GM23338 (cell line): ENCODE data around the gene NABP1. TPM values are rescaled to one million over a fixed set of nuclear protein-coding genes. Genes with fewer than 3 reads are reported as not detected.

Source experiments
- ATAC-seq: fragments of 200-7000 bp; cut with Tn5 transposase; 3 replicates; pipeline ENCODE4 v1.9.1; 2020
- DNase-seq: peaks from one replicate; pipeline ENCODE4 v3.0.0-alpha.2; 2015; ENCODE audit warnings: low spot score
- H2AFZ ChIP-seq: fragments of 200-600 bp; sonication (generic); 2 replicates; pipeline ENCODE4 v1.8.0; 2016; ENCODE audit warnings: antibody characterized with exemption, mild to moderate bottlenecking, moderate library complexity
- H3F3A ChIP-seq: fragments of 200-600 bp; sonication (generic); replicated peaks from 2 replicates; pipeline ENCODE4 v1.8.0; 2017; ENCODE audit warnings: antibody characterized with exemption, mixed run types, low read depth
- H3K27ac ChIP-seq: fragments of 200-600 bp; sonication (generic); 2 replicates; pipeline ENCODE4 v1.6.1; 2016; ENCODE audit warnings: low read depth
- H3K27me3 ChIP-seq: fragments of 200-600 bp; sonication (generic); 2 replicates; pipeline ENCODE4 v1.8.0; 2016; ENCODE audit warnings: mild to moderate bottlenecking, mixed run types, moderate library complexity; ENCODE audit not compliant: insufficient read depth
- H3K36me3 ChIP-seq: fragments of 200-600 bp; sonication (generic); 2 replicates; pipeline ENCODE4 v1.8.0; 2016; ENCODE audit warnings: mild to moderate bottlenecking; ENCODE audit not compliant: insufficient read depth
- H3K4me1 ChIP-seq: fragments of 200-600 bp; sonication (generic); 2 replicates; pipeline ENCODE4 v1.8.0; 2016; ENCODE audit warnings: mild to moderate bottlenecking, moderate library complexity; ENCODE audit not compliant: insufficient read depth
- H3K4me2 ChIP-seq: fragments of 200-600 bp; sonication (generic); 2 replicates; pipeline ENCODE4 v1.7.1; 2017; ENCODE audit warnings: mixed run types
- H3K4me3 ChIP-seq: fragments of 200-600 bp; sonication (generic); 2 replicates; pipeline ENCODE4 v1.6.1; 2016; ENCODE audit warnings: mixed run types
- H3K79me2 ChIP-seq: fragments of 200-600 bp; sonication (generic); replicated peaks from 2 replicates; pipeline ENCODE4 v1.8.0; 2017; ENCODE audit warnings: mild to moderate bottlenecking; ENCODE audit not compliant: insufficient read depth
- H3K9me2 ChIP-seq: fragments of 200-600 bp; sonication (generic); 2 replicates; pipeline ENCODE4 v1.8.0; 2017; ENCODE audit not compliant: insufficient read depth
- H4K20me1 ChIP-seq: fragments of 200-600 bp; sonication (generic); replicated peaks from 2 replicates; pipeline ENCODE4 v1.8.0; 2017; ENCODE audit warnings: mild to moderate bottlenecking; ENCODE audit not compliant: insufficient read depth
- H3K27ac Mint-ChIP-seq: 2 replicates; pipeline ENCODE4 v1.8.0; 2020; ENCODE audit warnings: inconsistent platforms, mild to moderate bottlenecking, moderate library complexity, mixed read lengths
- H3K27me3 Mint-ChIP-seq: 3 replicates; pipeline ENCODE4 v1.8.0; 2022; ENCODE audit warnings: low read depth, mild to moderate bottlenecking, moderate library complexity, mixed read lengths, inconsistent platforms; ENCODE audit not compliant: insufficient read depth, poor library complexity
- H3K36me3 Mint-ChIP-seq: 3 replicates; pipeline ENCODE4 v1.8.0; 2021; ENCODE audit warnings: low read depth, mild to moderate bottlenecking, inconsistent platforms, moderate library complexity, mixed read lengths
- H3K4me1 Mint-ChIP-seq: 3 replicates; pipeline ENCODE4 v1.8.0; 2020; ENCODE audit warnings: mild to moderate bottlenecking, inconsistent platforms, mixed read lengths
- H3K4me3 Mint-ChIP-seq: 3 replicates; pipeline ENCODE4 v1.8.0; 2021; ENCODE audit warnings: moderate library complexity, mild to moderate bottlenecking, inconsistent platforms, mixed read lengths
- H3K9me3 Mint-ChIP-seq: 3 replicates; pipeline ENCODE4 v1.8.0; 2020; ENCODE audit warnings: moderate library complexity, mild to moderate bottlenecking, inconsistent platforms, mixed read lengths
- CREB1 ChIP-seq: fragments of 250-450 bp; sonication (Bioruptor Pico); IDR thresholded peaks from 2 replicates; pipeline ENCODE4 v1.5.0; 2020; ENCODE audit warnings: low read depth, mild to moderate bottlenecking, moderate library complexity
- EZH2phosphoT487 ChIP-seq: fragments of 200-600 bp; sonication (generic); IDR thresholded peaks from one replicate; pipeline ENCODE4 v1.8.1; 2018; ENCODE audit warnings: antibody characterized with exemption; ENCODE audit not compliant: unreplicated experiment
- JUNB ChIP-seq: IDR thresholded peaks from one replicate; pipeline ENCODE4 v1.6.1; 2016; ENCODE audit warnings: antibody characterized with exemption; ENCODE audit not compliant: unreplicated experiment
- NANOG ChIP-seq: IDR thresholded peaks from 2 replicates; pipeline ENCODE4 v1.6.1; 2016; ENCODE audit warnings: antibody characterized with exemption, borderline replicate concordance
- POLR2AphosphoS5 ChIP-seq: IDR thresholded peaks from 2 replicates; pipeline ENCODE4 v1.6.1; 2016; ENCODE audit warnings: antibody characterized with exemption, low read depth
- REST ChIP-seq: IDR thresholded peaks from one replicate; pipeline ENCODE4 v1.6.1; 2018; ENCODE audit warnings: antibody characterized with exemption; ENCODE audit not compliant: unreplicated experiment
- STAT1 ChIP-seq: IDR thresholded peaks from one replicate; pipeline ENCODE4 v1.6.1; 2016; ENCODE audit warnings: antibody characterized with exemption; ENCODE audit not compliant: unreplicated experiment
- ZNF114 ChIP-seq: fragments of 250-450 bp; sonication (Bioruptor Pico); IDR thresholded peaks from 2 replicates; pipeline ENCODE4 v1.5.0; 2020; ENCODE audit warnings: mild to moderate bottlenecking, moderate library complexity
- ZNF331 ChIP-seq: fragments of 250-450 bp; sonication (Bioruptor Pico); IDR thresholded peaks from 2 replicates; pipeline ENCODE4 v1.5.0; 2020; ENCODE audit warnings: low read depth, mild to moderate bottlenecking, moderate library complexity
- ZNF462 ChIP-seq: fragments of 250-450 bp; sonication (Bioruptor Pico); IDR thresholded peaks from 2 replicates; pipeline ENCODE4 v1.5.0; 2020; ENCODE audit warnings: mild to moderate bottlenecking, moderate library complexity
- polyA plus RNA-seq: library from polyadenylated mRNA; unstranded; fragments of >200 nt; fragmentation: Nextera tagmentation; extraction: Ambion mirVana; gene quantifications from 2 replicates; pipeline ENCODE4 v1.2.1, GENCODE V29; 2016
- total RNA-seq: library from RNA; depleted of rRNA; stranded (reverse); fragments of >200 nt; shearing (Covaris generic); gene quantifications from 2 replicates; pipeline ENCODE4 v1.2.3, GENCODE V29; 2014
- TF ChIP-seq, protein P1 (sequence below), 2 experiments: fragments of 200-600 bp in 1 of 2; sonication (generic) in 1 of 2; conservative IDR thresholded peaks; 2 replicates each; pipeline versions ENCODE4 v1.5.1 to v1.6.1; 2016 to 2017; ENCODE audit warnings: antibody characterized with exemption in 2 of 2, low read depth in 2 of 2, mild to moderate bottlenecking in 2 of 2, moderate library complexity in 1 of 2

Gene NABP1
- total and polyA plus RNA-seq, 2 experiments from 2014 or later, result 5.2 to 5.6 TPM

DNA sequence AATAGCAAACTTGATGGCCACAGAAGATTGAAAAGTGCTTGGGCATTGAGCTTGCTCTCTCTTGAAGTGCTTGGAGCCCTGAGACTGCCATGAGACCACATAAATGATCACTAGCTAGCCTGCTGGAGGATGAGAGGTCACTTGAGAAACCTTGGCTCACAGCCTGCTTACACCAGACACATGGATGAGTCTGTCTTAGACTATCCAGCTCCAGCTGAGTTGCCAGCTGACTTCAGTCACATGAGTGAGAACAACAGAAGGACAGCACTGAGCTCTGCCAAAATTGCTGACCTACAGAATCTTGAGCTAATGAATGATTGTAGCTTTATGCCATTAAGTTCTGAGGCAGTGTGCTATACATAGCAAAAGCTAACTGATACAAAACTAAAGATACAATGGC, 18.1 kb downstream of the NABP1 start:
- H3K36me3 ChIP-seq, result no peaks in the 10 kb centered on the region
- no peak overlapping the region for H3K4me2 ChIP-seq
- Mint-ChIP-seq H3K9me3 (peaks cover 10% of the 10 kb centered on the region; the same call in 2 of the 3 replicates), H3K4me1 (peaks cover under 1% of the 10 kb centered on the region; the same call in 2 of the 3 replicates), H3K27ac (no peak overlapping the region), H3K27me3 (peaks cover 3% of the 10 kb centered on the region), H3K4me3 (no peak overlapping the region), H3K36me3 (no peaks in the 10 kb centered on the region)
- H3K27me3 ChIP-seq, result no peaks in the 10 kb centered on the region
- ATAC-seq (no peak), DNase-seq (no peak)
- no peak overlapping the region for H2AFZ ChIP-seq
- TF ChIP-seq CREB1 (CRISPR knock-in tag), result no peak
- TF ChIP-seq JUNB, result no peak
- no peak for TF ChIP-seq ZNF114
- no peak for TF ChIP-seq POLR2AphosphoS5
- no peak for TF ChIP-seq REST
- TF ChIP-seq NANOG, result no peak
- no peak for TF ChIP-seq ZNF331 (CRISPR knock-in tag)
- TF ChIP-seq STAT1, result no peak
- TF ChIP-seq, protein P1, sequence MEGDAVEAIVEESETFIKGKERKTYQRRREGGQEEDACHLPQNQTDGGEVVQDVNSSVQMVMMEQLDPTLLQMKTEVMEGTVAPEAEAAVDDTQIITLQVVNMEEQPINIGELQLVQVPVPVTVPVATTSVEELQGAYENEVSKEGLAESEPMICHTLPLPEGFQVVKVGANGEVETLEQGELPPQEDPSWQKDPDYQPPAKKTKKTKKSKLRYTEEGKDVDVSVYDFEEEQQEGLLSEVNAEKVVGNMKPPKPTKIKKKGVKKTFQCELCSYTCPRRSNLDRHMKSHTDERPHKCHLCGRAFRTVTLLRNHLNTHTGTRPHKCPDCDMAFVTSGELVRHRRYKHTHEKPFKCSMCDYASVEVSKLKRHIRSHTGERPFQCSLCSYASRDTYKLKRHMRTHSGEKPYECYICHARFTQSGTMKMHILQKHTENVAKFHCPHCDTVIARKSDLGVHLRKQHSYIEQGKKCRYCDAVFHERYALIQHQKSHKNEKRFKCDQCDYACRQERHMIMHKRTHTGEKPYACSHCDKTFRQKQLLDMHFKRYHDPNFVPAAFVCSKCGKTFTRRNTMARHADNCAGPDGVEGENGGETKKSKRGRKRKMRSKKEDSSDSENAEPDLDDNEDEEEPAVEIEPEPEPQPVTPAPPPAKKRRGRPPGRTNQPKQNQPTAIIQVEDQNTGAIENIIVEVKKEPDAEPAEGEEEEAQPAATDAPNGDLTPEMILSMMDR (conservative IDR thresholded peaks at IDR 0.05; ENCODE audit: low read depth in 2 of 2), result no peak
- no peak for TF ChIP-seq ZNF462
- no peak for TF ChIP-seq EZH2phosphoT487
- no peaks in the 10 kb centered on the region for H3K79me2 ChIP-seq
- H3K9me2 ChIP-seq, result peaks cover 6% of the 10 kb centered on the region; the same call in 1 of the 2 replicates
- no peak overlapping the region for H3K27ac ChIP-seq
- peaks cover 6% of the 10 kb centered on the region for H3F3A ChIP-seq
- H3K4me3 ChIP-seq, result no peak overlapping the region
- no peaks in the 10 kb centered on the region for H4K20me1 ChIP-seq
- no peaks in the 10 kb centered on the region for H3K4me1 ChIP-seq
